K562 (cell line): ENCODE data around the gene HOXC12. TPM values are rescaled to one million over a fixed set of nuclear protein-coding genes. Genes with fewer than 3 reads are reported as not detected.

ENCODE experiments used
- ATAC-seq: fragments of 200-7000 bp; cut with Tn5 transposase; 3 replicates; pipeline ENCODE4 v1.9.1; 2020; ENCODE audit warnings: moderate library complexity
- BruUV-seq: library from RNA; stranded (reverse); fragments of 400-500 nt; replicated peaks from 2 replicates; lab custom pipeline; 2021; lab: Mats Ljungman, UMichigan
- CTCF ChIA-PET: fragments of 300-600 bp; formaldehyde crosslinking; extraction: SDS; loops from one replicate; lab custom pipeline; 2021; ENCODE audit warnings: low intra/inter-chr PET ratio; lab: Yijun Ruan, JAX
- POLR2A ChIA-PET: fragments of 300-600, 350-650 bp; sonication (Branson Sonifier 250); formaldehyde crosslinking; extraction: SDS; loops from one replicate; lab custom pipeline; 2021; ENCODE audit warnings: antibody characterized with exemption, inconsistent platforms; lab: Yijun Ruan, JAX
- DNase-seq, 4 experiments: peaks; one replicate each; pipeline versions ENCODE4 v3.0.0 to v3.0.0-alpha.2; 2011 to 2018; ENCODE audit warnings: low spot score in 3 of 4, mixed read lengths in 3 of 4; ENCODE audit errors: extremely low read depth in 1 of 4
- FAIRE-seq: peaks from 2 replicates; lab custom pipeline; 2011; peaks lifted over from hg19 to GRCh38; lab: Jason Lieb, UNC
- H2AFZ ChIP-seq: 2 replicates; pipeline ENCODE4 v1.6.0; 2011; ENCODE audit warnings: low read depth, low read length, control low read depth, inconsistent platforms
- H3K27ac ChIP-seq: fragments of 200-600 bp; 3 replicates; pipeline ENCODE4 v1.8.0; 2011; ENCODE audit warnings: low read depth, mild to moderate bottlenecking, control low read depth, inconsistent platforms, low read length, moderate library complexity, mixed read lengths; ENCODE audit errors: extremely low read depth
- H3K27me3 ChIP-seq, 2 experiments: fragments of 300-600 bp in 1 of 2; 2 replicates in 1 of 2; 3 replicates in 1 of 2; pipeline versions ENCODE4 v1.6.0 to v1.8.0; 2011; ENCODE audit warnings: inconsistent platforms in 2 of 2, low read length in 2 of 2, mild to moderate bottlenecking in 1 of 2, mixed read lengths in 1 of 2, moderate library complexity in 1 of 2; ENCODE audit not compliant: control insufficient read depth in 2 of 2, insufficient read depth in 2 of 2
- H3K36me3 ChIP-seq: fragments of 300-600 bp; 3 replicates; pipeline ENCODE4 v1.8.0; 2011; ENCODE audit warnings: mild to moderate bottlenecking, low read length, inconsistent platforms; ENCODE audit not compliant: control insufficient read depth, insufficient read depth
- H3K4me1 ChIP-seq, 2 experiments: fragments of 200-600 bp in 1 of 2; replicated peaks in 1 of 2; 2 replicates in 1 of 2; 3 replicates in 1 of 2; pipeline versions ENCODE4 v1.5.1 to v1.8.0; 2011; ENCODE audit warnings: inconsistent platforms in 2 of 2, low read length in 2 of 2, mild to moderate bottlenecking in 1 of 2, mixed read lengths in 1 of 2, moderate library complexity in 1 of 2; ENCODE audit not compliant: control insufficient read depth in 2 of 2, insufficient read depth in 2 of 2
- H3K4me2 ChIP-seq: 2 replicates; pipeline ENCODE4 v1.6.1; 2011; ENCODE audit warnings: low read length, control low read depth, inconsistent platforms, mixed read lengths; ENCODE audit not compliant: insufficient read depth
- H3K4me3 ChIP-seq: fragments of 200-600 bp; sonication (generic), shearing (Covaris generic); 2 replicates; pipeline ENCODE4 v1.5.1; 2016; ENCODE audit warnings: control low read depth, inconsistent platforms
- H3K79me2 ChIP-seq: fragments of 200-600 bp; 3 replicates; pipeline ENCODE4 v1.8.0; 2011; ENCODE audit warnings: low read length, inconsistent platforms; ENCODE audit not compliant: control insufficient read depth, insufficient read depth
- H3K9ac ChIP-seq, 2 experiments: 2 replicates each; pipeline versions ENCODE4 v1.6.0 to v1.6.1; 2011; ENCODE audit warnings: low read depth in 2 of 2, low read length in 2 of 2, control low read depth in 1 of 2, inconsistent platforms in 1 of 2, mild to moderate bottlenecking in 1 of 2, mixed read lengths in 1 of 2; ENCODE audit not compliant: insufficient read depth in 1 of 2
- H3K9me1 ChIP-seq: one replicate; pipeline ENCODE4 v1.6.0; 2011; ENCODE audit warnings: inconsistent platforms, mild to moderate bottlenecking, low read length, moderate library complexity; ENCODE audit not compliant: control insufficient read depth, insufficient read depth
- H3K9me3 ChIP-seq: replicated peaks from 2 replicates; pipeline ENCODE4 v1.5.1; 2011; ENCODE audit warnings: low read depth, low read length, inconsistent platforms; ENCODE audit not compliant: control insufficient read depth, insufficient read depth
- H4K20me1 ChIP-seq: replicated peaks from 2 replicates; pipeline ENCODE4 v1.6.1; 2011; ENCODE audit warnings: low read length, inconsistent platforms, mixed read lengths; ENCODE audit not compliant: control insufficient read depth, insufficient read depth
- NFIC ChIP-seq: fragments of 450-650 bp; IDR thresholded peaks from 2 replicates; pipeline ENCODE4 v1.6.1; 2017; ENCODE audit warnings: mild to moderate bottlenecking, inconsistent platforms
- ZHX1 ChIP-seq: fragments of 150-350 bp; conservative IDR thresholded peaks from 2 replicates; pipeline ENCODE4 v1.6.1; 2014; ENCODE audit warnings: low read length
- WGBS: fragments of 100-300 bp; shearing (Covaris generic); methylation state at CpG from one replicate; pipeline ENCODE4 v1.1.6; 2016; ENCODE audit warnings: low coverage, mixed read lengths; ENCODE audit not compliant: insufficient coverage; ENCODE audit errors: missing lambda C conversion rate; 5-methylcytosine and 5-hydroxymethylcytosine counted together
- in situ Hi-C: fragments of 300-500 bp; cut with MboI; formaldehyde crosslinking; loops from 4 replicates; pipeline ENCODE4 v1.15.0; 2018; ENCODE audit warnings: inconsistent platforms, mixed read lengths
- intact Hi-C: fragments of 100-400 bp; cut with micrococcal nuclease; formaldehyde crosslinking; loops from 2 replicates; pipeline ENCODE4 v1.14.2; 2022
- polyA plus RNA-seq, 8 experiments: library from polyadenylated mRNA; depleted of rRNA in 4 of 8; stranded (reverse) in 5 of 8; unstranded in 3 of 8; fragments of >200 nt; fragmentation: Nextera tagmentation in 2 of 8; fragmentation: Illumina TruSeq in 1 of 8; extraction: Ambion mirVana in 2 of 8; extraction: Trizol in 1 of 8; gene quantifications; 2 replicates each; pipeline versions ENCODE4 v1.2.1 to v1.2.3, GENCODE V29; 2011 to 2014; ENCODE audit warnings: inconsistent platforms in 1 of 8, missing spikeins in 1 of 8
- total RNA-seq, 7 experiments: library from RNA; depleted of rRNA in 6 of 7; stranded (reverse); fragments of >200 nt in 6 of 7; fragmentation: Illumina TruSeq in 2 of 7; extraction: Trizol in 2 of 7; gene quantifications; 2 replicates each; pipeline versions ENCODE4 v1.2.1 to v1.2.3, GENCODE V29; 2011 to 2021; ENCODE audit warnings: low replicate concordance in 1 of 7

HOXC12 gene
- total and polyA plus RNA-seq, 9 of the 15 experiments (the other 6 are each of a cell fraction or from before 2014, with no cell fraction given) = 0.04 to 0.36 (median 0.11) TPM; not detected in 1

DNA sequence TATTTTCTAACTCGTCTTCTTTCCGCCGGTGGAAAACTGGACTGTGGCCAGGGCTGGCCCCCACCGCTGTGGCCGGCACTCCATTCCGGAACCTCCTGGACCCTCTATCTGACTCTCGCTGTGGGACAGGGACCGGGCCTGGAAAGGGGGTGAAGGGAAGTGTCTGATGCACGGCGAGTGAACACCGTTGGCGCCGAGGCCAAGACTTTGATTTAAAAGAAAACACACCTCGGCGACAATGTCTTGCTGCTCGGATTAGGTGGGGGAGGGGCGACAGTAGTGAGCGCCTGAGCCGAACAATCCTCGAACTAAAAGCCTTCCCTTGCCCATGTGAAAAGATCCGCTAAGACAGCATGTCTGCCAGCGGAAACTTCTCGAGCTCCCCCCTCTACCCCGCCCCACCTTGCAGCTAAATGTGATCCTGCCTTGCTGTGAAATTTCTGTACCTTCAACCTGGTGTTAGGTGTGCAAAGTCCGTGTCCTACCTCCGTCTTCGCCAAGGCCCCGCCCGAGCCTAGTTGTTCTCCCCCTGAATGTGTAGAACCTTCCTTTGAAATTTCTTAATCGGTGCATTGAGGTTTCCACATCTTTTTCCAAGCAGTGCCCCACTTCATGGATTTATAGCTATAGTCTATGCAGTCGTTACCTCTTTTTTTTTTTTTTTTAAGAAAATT, 20.9 kb downstream of the HOXC12 start:
- 22% methylated on average over 26 of the region's 31 CpGs for WGBS
- Histone ChIP-seq H3K4me1 (peaks cover 2 to 25% of the 10 kb centered on the region in 2 experiments; a peak in 2 of 5 replicates), H3K36me3 (no peaks in the 10 kb centered on the region), H3K79me2 (no peaks in the 10 kb centered on the region), H3K4me3 (no peak overlapping the region), H3K9ac (no peak overlapping the region), H3K9me1 (no peaks in the 10 kb centered on the region), H3K4me2 (no peak overlapping the region), H4K20me1 (peaks cover 5% of the 10 kb centered on the region; the same call in 1 of the 2 replicates), H3K27me3 (peaks cover 40 to 63% of the 10 kb centered on the region in 2 experiments; a peak in 4 of 5 replicates), H2AFZ (no peak overlapping the region), H3K9me3 (no peaks in the 10 kb centered on the region), H3K27ac (no peak overlapping the region)
- DNase-seq = no peak
- ChIA-PET POLR2A (interaction anchor here (0.6 to 1.9 kb wide), 6 partner anchors 12 to 1629 kb away, joined by 3 to 11 read pairs (median 3); partner anchors contain the start of gene HOXC9), CTCF (no interaction called here)
- TF ChIP-seq NFIC = 0 out of 2 replicates have a peak, but pooled peaks have one; percentile 10
- no peak for TF ChIP-seq ZHX1
- intact Hi-C loops = no loop called here
- BruUV-seq = no TSS peak
- in situ Hi-C loops = no loop called here
- no peak for ATAC-seq
- no peak for FAIRE-seq
